Thyroid gland (tissue), 4 donors: ENCODE measurements around the gene CEACAM4. TPM values are rescaled to one million over a fixed set of nuclear protein-coding genes. Genes with fewer than 3 reads are reported as not detected.

Source experiments
- DNase-seq, 2 donors: peaks; one replicate each; pipeline ENCODE4 v3.0.0-alpha.2; 2019
- H3K27ac ChIP-seq, 3 donors: fragments of 200-600 bp; sonication (generic); 1 replicate in 2 of 3; 2 replicates in 1 of 3; pipeline ENCODE4 v1.5.1; 2016 to 2019; ENCODE audit warnings: mild to moderate bottlenecking in 1 of 3, moderate library complexity in 1 of 3
- H3K27me3 ChIP-seq: fragments of 200-600 bp; sonication (generic); one replicate; pipeline ENCODE4 v1.5.1; 2019
- H3K36me3 ChIP-seq, 2 donors: fragments of 200-600 bp; sonication (generic); one replicate each; pipeline ENCODE4 v1.5.1; 2016 to 2019
- H3K4me1 ChIP-seq, 2 donors: fragments of 200-600 bp; sonication (generic); one replicate each; pipeline ENCODE4 v1.5.1; 2017 to 2019
- H3K4me3 ChIP-seq, 3 donors: fragments of 200-600 bp; sonication (generic); replicated peaks in 1 of 3; 1 replicate in 2 of 3; 2 replicates in 1 of 3; pipeline ENCODE4 v1.5.1; 2016; ENCODE audit warnings: mild to moderate bottlenecking in 1 of 3
- H3K9me3 ChIP-seq: fragments of 200-600 bp; sonication (generic); one replicate; pipeline ENCODE4 v1.5.1; 2017
- CTCF ChIP-seq, 6 experiments: fragments of 200-600 bp in 3 of 6; fragments of 450-650 bp in 3 of 6; sonication (generic) in 3 of 6; IDR thresholded peaks; one replicate each; pipeline ENCODE4 v1.5.1; 2016 to 2019; ENCODE audit warnings: antibody characterized with exemption in 6 of 6, mild to moderate bottlenecking in 2 of 6, inconsistent platforms in 1 of 6, moderate library complexity in 1 of 6
- POLR2A ChIP-seq, 2 donors: fragments of 450-650 bp; IDR thresholded peaks; one replicate each; pipeline ENCODE4 v1.6.1; 2017; ENCODE audit warnings: antibody characterized with exemption in 2 of 2, mild to moderate bottlenecking in 2 of 2, moderate library complexity in 1 of 2
- WGBS, 2 donors: methylation state at CpG; one replicate each; pipeline ENCODE4 v1.1.5; 2017; 5-methylcytosine and 5-hydroxymethylcytosine counted together
- intact Hi-C: fragments of 100-400 bp; cut with DNase I; formaldehyde crosslinking; loops from one replicate; pipeline ENCODE4 v1.15.1; 2023
- total RNA-seq, 4 donors: library from RNA; depleted of rRNA; stranded (reverse); fragments of >200 nt; gene quantifications; one replicate each; pipeline ENCODE4 v1.2.3, GENCODE V29; 2016

CEACAM4 gene
- total RNA-seq, 4 donors from 2014 or later = 0.73 to 3.5 TPM; not detected in 2

- 26 to 31% methylated on average over 4 of the region's 4 CpGs for WGBS, 2 donors
- Histone ChIP-seq H3K27me3 (no peaks in the 10 kb centered on the region), H3K36me3 (no peaks in the 10 kb centered on the region), H3K4me3 (no peak overlapping the region), H3K27ac (no peak overlapping the region), H3K4me1 (no peaks in the 10 kb centered on the region), H3K9me3 (no peaks in the 10 kb centered on the region)
- intact Hi-C loops = no loop called here
- TF ChIP-seq POLR2A (IDR thresholded peaks at IDR 0.05) (no peak), CTCF (IDR thresholded peaks at IDR 0.05) (peak in 4 of 6 experiments; percentile 34 to 56 (median 52))
- DNase-seq = peak; percentile 28 to 39
Measured at GRCh38 chr19:41595258-41595889, 31.5 kb downstream of the CEACAM4 start.

GRCh38 chr19:41591951-41592562 lies 34.8 kb downstream of the CEACAM4 start:
- no peaks in the 10 kb centered on the region for H3K9me3 ChIP-seq
- WGBS, 2 donors = 43 to 50% methylated on average over 5 of the region's 5 CpGs
- no peaks in the 10 kb centered on the region for H3K4me1 ChIP-seq
- TF ChIP-seq CTCF (IDR thresholded peaks at IDR 0.05) (no peak), POLR2A (IDR thresholded peaks at IDR 0.05) (no peak)
- H3K27ac ChIP-seq = no peak overlapping the region
- no peak for DNase-seq
- H3K4me3 ChIP-seq = no peak overlapping the region
- H3K27me3 ChIP-seq = no peaks in the 10 kb centered on the region
- H3K36me3 ChIP-seq = no peaks in the 10 kb centered on the region
- intact Hi-C loops = no loop called here

- TF ChIP-seq CTCF (IDR thresholded peaks at IDR 0.05) (no peak), POLR2A (IDR thresholded peaks at IDR 0.05) (no peak)
- DNase-seq = no peak
- no peaks in the 10 kb centered on the region for H3K27me3 ChIP-seq
- no peaks in the 10 kb centered on the region for H3K36me3 ChIP-seq
- intact Hi-C loops = no loop called here
- no peaks in the 10 kb centered on the region for H3K4me1 ChIP-seq
- no peak overlapping the region for H3K4me3 ChIP-seq
- no peak overlapping the region for H3K27ac ChIP-seq
- H3K9me3 ChIP-seq = no peaks in the 10 kb centered on the region
Measured at GRCh38 chr19:41590936-41591335, 35.9 kb downstream of the CEACAM4 start.

- no peak for DNase-seq
- no peaks in the 10 kb centered on the region for H3K27me3 ChIP-seq
- TF ChIP-seq CTCF (IDR thresholded peaks at IDR 0.05) = no peak
- TF ChIP-seq POLR2A (IDR thresholded peaks at IDR 0.05) = no peak
Measured at GRCh38 chr19:41589371-41589770, 37.5 kb downstream of the CEACAM4 start.

GRCh38 chr19:41588497-41589209 lies 38.2 kb downstream of the CEACAM4 start:
- TF ChIP-seq POLR2A (IDR thresholded peaks at IDR 0.05) (no peak), CTCF (IDR thresholded peaks at IDR 0.05) (no peak)
- no peak overlapping the region for H3K27ac ChIP-seq
- no peaks in the 10 kb centered on the region for H3K27me3 ChIP-seq
- no peaks in the 10 kb centered on the region for H3K9me3 ChIP-seq
- H3K4me3 ChIP-seq = no peak overlapping the region
- no peaks in the 10 kb centered on the region for H3K4me1 ChIP-seq
- DNase-seq = peak in 1 of 2 donors; percentile 26
- WGBS, 2 donors = 20 to 31% methylated on average over 6 of the region's 6 CpGs
- intact Hi-C loops = no loop called here
- no peaks in the 10 kb centered on the region for H3K36me3 ChIP-seq

More at GRCh38 chr19:41589371-41589770, 37.5 kb downstream of the CEACAM4 start:
- Histone ChIP-seq H3K4me1 (no peaks in the 10 kb centered on the region), H3K4me3 (no peak overlapping the region), H3K9me3 (no peaks in the 10 kb centered on the region), H3K36me3 (no peaks in the 10 kb centered on the region), H3K27ac (no peak overlapping the region)
- 18 to 59% methylated on average over 2 of the region's 2 CpGs for WGBS, 2 donors
- intact Hi-C loops = no loop called here
